HFFc6 (cell line): ENCODE measurements around the gene CNGA1. TPM values are rescaled to one million over a fixed set of nuclear protein-coding genes. Genes with fewer than 3 reads are reported as not detected.

ENCODE experiments used
- DNase-seq: peaks from one replicate; pipeline ENCODE4 v3.0.0-alpha.2; 2018
- H3K27ac Mint-ChIP-seq: 2 replicates; pipeline ENCODE4 v1.8.0; 2020; ENCODE audit warnings: mild to moderate bottlenecking, mixed read lengths
- H3K27me3 Mint-ChIP-seq: 2 replicates; pipeline ENCODE4 v1.8.0; 2021; ENCODE audit warnings: mild to moderate bottlenecking, moderate library complexity, mixed read lengths; ENCODE audit not compliant: insufficient read depth
- H3K36me3 Mint-ChIP-seq: 2 replicates; pipeline ENCODE4 v1.8.0; 2021; ENCODE audit warnings: low read depth, mixed read lengths
- H3K4me1 Mint-ChIP-seq: 2 replicates; pipeline ENCODE4 v1.8.0; 2020; ENCODE audit warnings: low read depth, mixed read lengths
- H3K4me3 Mint-ChIP-seq: 2 replicates; pipeline ENCODE4 v1.8.0; 2020; ENCODE audit warnings: mild to moderate bottlenecking, moderate library complexity, mixed read lengths
- H3K9me3 Mint-ChIP-seq: 2 replicates; pipeline ENCODE4 v1.8.0; 2020; ENCODE audit warnings: mild to moderate bottlenecking, mixed read lengths
- CTCF ChIP-seq: fragments of 200-600 bp; sonication (generic); IDR thresholded peaks from 2 replicates; pipeline ENCODE4 v1.5.0; 2021; ENCODE audit warnings: antibody characterized with exemption, mild to moderate bottlenecking
- total RNA-seq, 6 experiments: library from RNA; stranded (reverse); fragmentation: NEBNext Ultra II Directional; extraction: Animal tissue kit (Norgen Biotek cat#: 25700); gene quantifications; 2 replicates in 1 of 6; 3 replicates in 5 of 6; pipeline ENCODE4 v1.2.3, GENCODE V29; 2021

CNGA1 gene
- total RNA-seq, 6 experiments from 2014 or later, result not detected

- Mint-ChIP-seq H3K27me3 (peaks cover 4% of the 10 kb centered on the region), H3K27ac (no peak overlapping the region), H3K9me3 (no peaks in the 10 kb centered on the region), H3K36me3 (no peaks in the 10 kb centered on the region), H3K4me3 (no peak overlapping the region), H3K4me1 (no peaks in the 10 kb centered on the region)
- no peak for DNase-seq
- no peak for TF ChIP-seq CTCF
Measured at GRCh38 chr4:47972721-47973120, 43.8 kb downstream of the CNGA1 start.

DNA sequence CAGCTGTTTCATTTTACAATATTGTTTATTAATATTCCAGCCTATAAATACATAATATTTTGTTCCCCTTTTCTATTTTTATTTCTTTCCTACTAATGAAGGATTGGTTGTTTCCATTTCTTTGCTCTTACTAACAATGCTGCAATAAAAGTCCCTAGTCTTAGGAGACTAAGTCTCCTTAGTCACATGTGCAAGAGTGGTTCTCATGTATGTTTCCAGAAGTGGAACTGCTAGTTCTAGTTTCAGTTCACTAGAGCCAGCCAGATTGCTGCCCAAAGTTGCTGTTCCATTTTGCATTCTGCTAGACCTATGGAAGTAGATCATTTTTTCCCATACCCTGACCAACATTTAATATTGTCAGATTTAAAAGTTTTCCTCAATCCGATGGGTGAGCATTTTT lies 44.3 kb downstream of the CNGA1 start:
- no peak for TF ChIP-seq CTCF
- no peak overlapping the region for H3K27ac Mint-ChIP-seq

DNA sequence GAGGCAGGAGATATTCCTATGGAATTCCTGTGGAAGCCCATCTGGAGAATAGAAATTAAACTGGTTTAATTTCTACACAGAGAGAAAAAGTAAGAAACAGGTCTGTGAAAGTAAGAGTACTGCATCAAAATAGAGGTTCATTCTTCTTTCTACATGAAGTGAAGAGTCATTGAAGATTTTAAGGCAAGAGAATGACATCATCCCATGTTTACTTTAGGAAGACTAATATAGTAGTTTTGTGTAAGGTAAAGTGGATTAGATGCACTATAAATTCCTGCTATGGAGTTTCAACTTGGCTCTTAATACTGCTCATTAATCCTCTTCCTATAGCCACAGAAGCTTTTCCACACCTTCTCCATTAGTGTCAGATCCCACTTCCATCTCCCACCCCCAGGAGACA lies 47.6 kb downstream of the CNGA1 start:
- no peak overlapping the region for H3K27ac Mint-ChIP-seq
- no peaks in the 10 kb centered on the region for H3K4me1 Mint-ChIP-seq
- TF ChIP-seq CTCF, result no peak
- H3K4me3 Mint-ChIP-seq, result no peak overlapping the region
- peaks cover 4% of the 10 kb centered on the region for H3K27me3 Mint-ChIP-seq
- H3K9me3 Mint-ChIP-seq, result no peaks in the 10 kb centered on the region
- DNase-seq, result no peak
- H3K36me3 Mint-ChIP-seq, result no peaks in the 10 kb centered on the region

More for the DNA sequence above, 44.3 kb downstream of the CNGA1 start:
- DNase-seq, result no peak
- H3K4me3 Mint-ChIP-seq, result no peak overlapping the region
- H3K9me3 Mint-ChIP-seq, result no peaks in the 10 kb centered on the region
- H3K36me3 Mint-ChIP-seq, result no peaks in the 10 kb centered on the region
- peaks cover 4% of the 10 kb centered on the region for H3K27me3 Mint-ChIP-seq
- no peaks in the 10 kb centered on the region for H3K4me1 Mint-ChIP-seq

DNA sequence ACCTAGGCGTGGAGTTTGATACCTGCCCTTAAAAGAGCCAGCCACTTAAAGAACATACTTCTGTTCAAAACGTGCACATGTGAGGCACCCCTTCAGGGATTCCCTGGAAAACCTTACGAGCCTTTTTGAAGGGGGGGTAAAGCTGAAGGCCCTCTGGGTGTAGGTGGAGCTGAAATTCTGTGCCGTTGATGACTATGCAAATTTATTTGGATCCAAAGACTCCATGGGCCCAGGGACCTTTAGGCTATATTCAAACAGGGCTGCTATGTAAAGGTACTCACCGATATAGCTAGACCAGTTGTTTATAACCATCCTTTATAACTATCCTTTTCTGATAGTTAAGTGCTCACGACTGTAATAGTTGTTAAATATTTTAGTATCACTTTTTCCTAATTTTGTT lies 61.8 kb downstream of the CNGA1 start:
- peaks cover 17% of the 10 kb centered on the region for H3K27me3 Mint-ChIP-seq
- H3K36me3 Mint-ChIP-seq, result no peaks in the 10 kb centered on the region
- no peak for DNase-seq
- TF ChIP-seq CTCF, result no peak
- H3K4me1 Mint-ChIP-seq, result no peaks in the 10 kb centered on the region
- H3K27ac Mint-ChIP-seq, result no peak overlapping the region
- H3K9me3 Mint-ChIP-seq, result no peaks in the 10 kb centered on the region
- no peak overlapping the region for H3K4me3 Mint-ChIP-seq

DNA sequence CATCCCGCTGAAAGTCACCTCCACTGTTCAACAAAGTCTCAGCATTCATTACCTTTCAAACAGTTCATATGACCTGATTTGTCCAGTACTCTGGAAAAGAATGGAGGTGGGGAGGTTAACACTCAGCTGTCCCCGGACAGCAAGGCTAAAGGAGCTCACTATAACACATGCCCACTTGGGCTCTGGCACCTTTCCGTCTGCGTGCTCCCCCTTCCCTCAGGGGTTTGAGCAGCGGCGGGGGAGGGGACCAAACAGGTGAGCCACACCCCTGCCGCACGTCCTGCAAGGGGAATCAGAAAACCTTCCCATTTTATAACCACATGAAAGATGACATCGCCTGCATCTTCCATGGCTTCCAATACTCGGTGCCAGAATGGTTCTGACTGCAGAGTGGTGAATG lies 62.2 kb downstream of the CNGA1 start:
- no peak for TF ChIP-seq CTCF
- Mint-ChIP-seq H3K9me3 (no peaks in the 10 kb centered on the region), H3K27me3 (peaks cover 17% of the 10 kb centered on the region), H3K4me1 (no peaks in the 10 kb centered on the region), H3K4me3 (no peak overlapping the region), H3K27ac (no peak overlapping the region), H3K36me3 (no peaks in the 10 kb centered on the region)
- DNase-seq, result no peak
